Measurements from ENCODE around the gene WDR70.
"Not testable (repeated sequence)": the region's sequence is repeated elsewhere in the genome, so short reads cannot be mapped to it uniquely, and the experiment has no call there.

Gene WDR70

DNA sequence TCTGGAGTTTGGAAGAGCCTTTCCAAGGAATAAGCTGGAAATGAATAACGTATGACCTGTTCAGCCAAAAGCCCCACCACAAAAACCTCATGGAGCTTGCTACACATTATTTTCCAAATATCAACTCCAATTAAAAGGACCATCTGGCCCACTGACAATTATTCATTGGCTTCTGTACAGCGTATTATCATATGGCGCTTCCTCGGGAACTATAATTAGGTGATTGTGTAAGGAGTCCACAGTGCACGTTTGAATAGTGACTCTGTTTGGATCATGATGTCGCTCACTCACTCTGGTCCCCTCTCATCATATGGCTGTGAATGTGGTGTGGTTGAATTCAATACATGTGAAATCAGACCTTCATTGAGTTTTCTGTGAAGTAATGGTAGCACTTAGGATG lies 408.6 kb downstream of the WDR70 start:
- TF ChIP-seq, protein P1, sequence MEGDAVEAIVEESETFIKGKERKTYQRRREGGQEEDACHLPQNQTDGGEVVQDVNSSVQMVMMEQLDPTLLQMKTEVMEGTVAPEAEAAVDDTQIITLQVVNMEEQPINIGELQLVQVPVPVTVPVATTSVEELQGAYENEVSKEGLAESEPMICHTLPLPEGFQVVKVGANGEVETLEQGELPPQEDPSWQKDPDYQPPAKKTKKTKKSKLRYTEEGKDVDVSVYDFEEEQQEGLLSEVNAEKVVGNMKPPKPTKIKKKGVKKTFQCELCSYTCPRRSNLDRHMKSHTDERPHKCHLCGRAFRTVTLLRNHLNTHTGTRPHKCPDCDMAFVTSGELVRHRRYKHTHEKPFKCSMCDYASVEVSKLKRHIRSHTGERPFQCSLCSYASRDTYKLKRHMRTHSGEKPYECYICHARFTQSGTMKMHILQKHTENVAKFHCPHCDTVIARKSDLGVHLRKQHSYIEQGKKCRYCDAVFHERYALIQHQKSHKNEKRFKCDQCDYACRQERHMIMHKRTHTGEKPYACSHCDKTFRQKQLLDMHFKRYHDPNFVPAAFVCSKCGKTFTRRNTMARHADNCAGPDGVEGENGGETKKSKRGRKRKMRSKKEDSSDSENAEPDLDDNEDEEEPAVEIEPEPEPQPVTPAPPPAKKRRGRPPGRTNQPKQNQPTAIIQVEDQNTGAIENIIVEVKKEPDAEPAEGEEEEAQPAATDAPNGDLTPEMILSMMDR (conservative IDR thresholded peaks at IDR 0.05; ENCODE audit: low read depth, low read length), result no peak
- no peaks in the 10 kb centered on the region for H3K27me3 ChIP-seq (ENCODE audit: insufficient read depth, low read depth)
- no peaks in the 10 kb centered on the region for H4K20me1 ChIP-seq (ENCODE audit: insufficient read depth)
- H3K79me2 ChIP-seq (ENCODE audit: insufficient read depth, low read depth), result no peaks in the 10 kb centered on the region
- no peaks in the 10 kb centered on the region for H3K4me1 ChIP-seq (ENCODE audit: low read depth, poor library complexity, severe bottlenecking)
- H2AFZ ChIP-seq (ENCODE audit: low read depth), result no peak overlapping the region
- H3K4me2 ChIP-seq, result no peak overlapping the region
- no peaks in the 10 kb centered on the region for H3K36me3 ChIP-seq (ENCODE audit: insufficient read depth)
- H3K4me3 ChIP-seq (IDR thresholded peaks at IDR 0.05; ENCODE audit: insufficient read depth, low read depth, low read length), result no peak overlapping the region
- H3K27ac ChIP-seq, result no peak overlapping the region
- H3K9ac ChIP-seq, result no peak overlapping the region

DNA sequence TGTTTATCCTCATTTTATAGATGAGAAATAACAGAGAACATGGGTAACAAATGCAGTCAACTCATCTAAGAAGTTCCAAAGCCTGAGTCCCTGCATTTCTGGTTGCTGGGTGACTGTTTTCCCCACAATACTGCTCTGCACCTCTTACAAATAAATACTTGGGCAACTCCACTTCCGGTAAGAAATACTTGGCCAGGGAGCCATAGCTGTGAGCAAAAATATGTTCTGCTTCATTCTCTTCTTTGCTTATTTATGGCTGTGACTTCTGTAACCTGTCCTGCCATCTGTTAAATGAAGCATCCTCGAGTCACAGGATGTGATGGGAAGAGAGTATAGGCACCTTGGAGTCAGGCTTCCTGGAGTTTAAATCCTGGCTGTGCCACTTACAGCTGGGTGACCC lies 410.9 kb downstream of the WDR70 start:
- TF ChIP-seq, protein P1 (conservative IDR thresholded peaks at IDR 0.05; ENCODE audit: low read depth, low read length), result no peak
- no peaks in the 10 kb centered on the region for H3K4me1 ChIP-seq (ENCODE audit: low read depth, poor library complexity, severe bottlenecking)
- H3K27ac ChIP-seq, result no peak overlapping the region
- H3K4me2 ChIP-seq, result no peak overlapping the region
- no peaks in the 10 kb centered on the region for H3K79me2 ChIP-seq (ENCODE audit: insufficient read depth, low read depth)
- no peak overlapping the region for H3K9ac ChIP-seq
- no peaks in the 10 kb centered on the region for H4K20me1 ChIP-seq (ENCODE audit: insufficient read depth)
- H3K27me3 ChIP-seq (ENCODE audit: insufficient read depth, low read depth), result no peaks in the 10 kb centered on the region
- no peak overlapping the region for H3K4me3 ChIP-seq (IDR thresholded peaks at IDR 0.05; ENCODE audit: insufficient read depth, low read depth, low read length)
- H2AFZ ChIP-seq (ENCODE audit: low read depth), result no peak overlapping the region
- no peaks in the 10 kb centered on the region for H3K36me3 ChIP-seq (ENCODE audit: insufficient read depth)

DNA sequence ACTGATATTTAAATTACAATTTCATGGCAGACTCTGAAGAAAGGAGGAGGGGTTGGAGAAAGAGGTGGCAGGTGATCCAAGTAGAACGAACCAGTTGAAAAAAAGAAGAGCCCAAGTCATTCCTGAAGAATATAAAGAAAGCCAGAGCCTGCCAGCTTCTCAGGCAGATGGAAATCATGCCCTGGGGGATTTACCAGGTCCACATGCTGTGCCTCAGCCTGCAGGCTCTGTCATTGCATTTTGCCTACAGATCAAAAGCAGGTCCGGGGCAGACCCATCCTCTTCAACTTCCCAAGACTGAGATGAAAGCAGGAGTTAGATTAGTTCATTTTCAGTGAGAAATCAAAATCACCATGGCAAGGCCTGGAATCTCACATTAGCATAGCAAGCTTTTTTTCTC lies 412.2 kb downstream of the WDR70 start:
- no peak overlapping the region for H3K4me3 ChIP-seq (IDR thresholded peaks at IDR 0.05; ENCODE audit: insufficient read depth, low read depth, low read length)
- no peaks in the 10 kb centered on the region for H3K27me3 ChIP-seq (ENCODE audit: insufficient read depth, low read depth)
- H3K4me1 ChIP-seq (ENCODE audit: low read depth, poor library complexity, severe bottlenecking), result no peaks in the 10 kb centered on the region
- no peak overlapping the region for H3K27ac ChIP-seq
- H3K9ac ChIP-seq, result no peak overlapping the region
- H3K4me2 ChIP-seq, result no peak overlapping the region
- no peaks in the 10 kb centered on the region for H3K79me2 ChIP-seq (ENCODE audit: insufficient read depth, low read depth)
- TF ChIP-seq, protein P1 (conservative IDR thresholded peaks at IDR 0.05; ENCODE audit: low read depth, low read length), result no peak
- H2AFZ ChIP-seq (ENCODE audit: low read depth), result no peak overlapping the region
- no peaks in the 10 kb centered on the region for H4K20me1 ChIP-seq (ENCODE audit: insufficient read depth)
- no peaks in the 10 kb centered on the region for H3K36me3 ChIP-seq (ENCODE audit: insufficient read depth)

DNA sequence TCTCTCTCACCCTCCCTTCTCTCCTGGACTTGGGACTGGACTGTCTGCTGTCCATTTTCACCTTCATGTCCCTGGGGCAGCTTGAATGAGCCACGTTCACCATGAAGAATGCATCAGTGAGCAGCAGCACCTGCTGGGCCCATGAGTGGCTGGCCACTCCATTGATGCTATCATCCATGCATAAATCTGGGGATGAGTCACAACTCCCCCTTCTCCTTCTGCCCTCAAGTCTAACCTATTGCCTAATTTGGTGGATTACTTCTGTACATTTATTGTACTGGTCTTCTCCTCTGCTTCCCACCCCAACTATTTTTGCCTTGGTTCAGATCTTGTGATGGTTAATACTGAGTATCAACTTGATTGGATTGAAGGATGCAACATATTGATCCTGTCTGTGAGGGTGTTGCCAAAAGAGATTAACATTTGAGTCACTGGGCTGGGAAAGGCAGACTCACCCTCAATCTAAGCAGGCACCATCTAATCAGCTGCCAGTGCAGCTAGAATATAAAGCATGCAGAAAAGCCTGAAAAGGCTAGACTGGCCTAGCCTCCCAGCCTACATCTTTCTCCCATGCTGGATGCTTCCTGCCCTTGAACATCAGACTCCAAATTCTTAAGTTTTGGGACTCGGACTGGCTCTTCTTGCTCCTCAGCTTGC lies 414.0 kb downstream of the WDR70 start:
- Histone ChIP-seq H3K36me3 (ENCODE audit: insufficient read depth) (no peaks in the 10 kb centered on the region), H3K27ac (no peak overlapping the region), H3K9ac (no peak overlapping the region), H3K27me3 (ENCODE audit: insufficient read depth, low read depth) (no peaks in the 10 kb centered on the region), H3K4me1 (ENCODE audit: low read depth, poor library complexity, severe bottlenecking) (no peaks in the 10 kb centered on the region), H4K20me1 (ENCODE audit: insufficient read depth) (no peaks in the 10 kb centered on the region), H3K79me2 (ENCODE audit: insufficient read depth, low read depth) (no peaks in the 10 kb centered on the region), H3K4me2 (no peak overlapping the region), H2AFZ (ENCODE audit: low read depth) (no peak overlapping the region), H3K4me3 (IDR thresholded peaks at IDR 0.05; ENCODE audit: insufficient read depth, low read depth, low read length) (no peak overlapping the region)
- TF ChIP-seq, protein P1 (conservative IDR thresholded peaks at IDR 0.05; ENCODE audit: low read depth, low read length), result no peak

DNA sequence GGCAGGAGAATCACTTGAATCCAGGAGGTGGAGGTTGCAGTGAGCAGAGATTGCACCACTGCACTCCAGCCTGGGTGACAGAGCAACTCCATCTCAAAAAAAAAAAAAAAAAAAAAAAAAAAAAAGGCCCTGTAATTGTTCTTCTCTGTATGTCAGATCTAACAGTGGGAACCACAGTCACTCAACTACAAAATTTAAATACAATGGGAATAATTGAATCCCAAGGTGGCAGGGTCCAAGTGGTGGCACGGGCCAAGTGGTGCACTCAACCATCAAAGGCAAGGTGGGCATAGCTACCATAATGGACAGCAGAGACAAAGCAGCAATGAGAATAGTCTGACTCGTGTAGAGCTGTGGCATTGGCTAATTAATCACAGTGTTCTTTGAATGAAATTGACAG lies 416.2 kb downstream of the WDR70 start:
- not testable (repeated sequence) for H3K27ac ChIP-seq; H3K79me2 ChIP-seq (ENCODE audit: insufficient read depth, low read depth); H3K27me3 ChIP-seq (ENCODE audit: insufficient read depth, low read depth); H4K20me1 ChIP-seq (ENCODE audit: insufficient read depth); H3K4me2 ChIP-seq; H3K4me1 ChIP-seq (ENCODE audit: low read depth, poor library complexity, severe bottlenecking); H3K36me3 ChIP-seq (ENCODE audit: insufficient read depth); H2AFZ ChIP-seq (ENCODE audit: low read depth); H3K4me3 ChIP-seq (IDR thresholded peaks at IDR 0.05; ENCODE audit: insufficient read depth, low read depth, low read length); H3K9ac ChIP-seq

DNA sequence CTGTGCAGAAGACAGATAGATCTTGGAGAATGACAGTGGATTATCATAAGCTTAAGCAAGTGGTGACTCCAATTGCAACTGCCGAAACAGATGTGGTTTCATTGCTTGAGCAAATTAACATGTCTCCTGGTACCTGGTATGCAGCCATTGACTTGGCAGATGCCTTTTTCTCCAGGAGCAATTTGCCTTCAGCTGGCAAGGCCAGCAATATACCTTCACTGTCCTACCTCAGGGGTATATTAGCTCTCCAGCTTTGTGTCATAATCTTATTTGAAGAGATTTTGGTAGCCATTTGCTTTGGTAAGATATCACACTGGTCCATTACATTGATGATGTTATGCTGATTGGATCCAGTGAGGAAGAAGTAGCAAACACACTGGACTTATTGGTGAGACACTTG lies 417.3 kb downstream of the WDR70 start:
- H3K27me3 ChIP-seq (ENCODE audit: insufficient read depth, low read depth); H3K4me3 ChIP-seq (IDR thresholded peaks at IDR 0.05; ENCODE audit: insufficient read depth, low read depth, low read length); H3K79me2 ChIP-seq (ENCODE audit: insufficient read depth, low read depth); H4K20me1 ChIP-seq (ENCODE audit: insufficient read depth); H3K4me1 ChIP-seq (ENCODE audit: low read depth, poor library complexity, severe bottlenecking); H3K27ac ChIP-seq; H3K9ac ChIP-seq; H3K4me2 ChIP-seq; H3K36me3 ChIP-seq (ENCODE audit: insufficient read depth); H2AFZ ChIP-seq (ENCODE audit: low read depth): not testable (repeated sequence)

Data from KMS-11 (cell line).